Measurements from ENCODE around the gene MICAL2.

Gene MICAL2

GRCh38 chr11:12171921-12172320 is 61.5 kb downstream of the MICAL2 start:
- no peak for DNase-seq (ENCODE audit: low read depth)

GRCh38 chr11:12172493-12173013 is 62.2 kb downstream of the MICAL2 start:
- DNase-seq (ENCODE audit: low read depth) = no peak

- no peak for DNase-seq (ENCODE audit: low read depth)
Observed at GRCh38 chr11:12173111-12173510, 62.7 kb downstream of the MICAL2 start.

- no peak for DNase-seq (ENCODE audit: low read depth)
Observed at GRCh38 chr11:12174128-12174476, 63.7 kb downstream of the MICAL2 start.

GRCh38 chr11:12174477-12175143 is 64.2 kb downstream of the MICAL2 start:
- no peak for DNase-seq (ENCODE audit: low read depth)

GRCh38 chr11:12175694-12176241 is 65.4 kb downstream of the MICAL2 start:
- DNase-seq (ENCODE audit: low read depth) = no peak

- DNase-seq (ENCODE audit: low read depth) = no peak
Observed at GRCh38 chr11:12176410-12176809, 66.0 kb downstream of the MICAL2 start.

- no peak for DNase-seq (ENCODE audit: low read depth)
Observed at GRCh38 chr11:12177739-12178338, 67.4 kb downstream of the MICAL2 start.

GRCh38 chr11:12179019-12179418 is 68.6 kb downstream of the MICAL2 start:
- no peak for DNase-seq (ENCODE audit: low read depth)

- DNase-seq (ENCODE audit: low read depth) = no peak
Observed at GRCh38 chr11:12179531-12179930, 69.1 kb downstream of the MICAL2 start.

GRCh38 chr11:12180257-12181205 is 70.1 kb downstream of the MICAL2 start:
- no peak for DNase-seq (ENCODE audit: low read depth)

GRCh38 chr11:12182302-12182675 is 71.9 kb downstream of the MICAL2 start:
- DNase-seq (ENCODE audit: low read depth) = no peak

- no peak for DNase-seq (ENCODE audit: low read depth)
Observed at GRCh38 chr11:12182676-12183541, 72.5 kb downstream of the MICAL2 start.

GRCh38 chr11:12183827-12184620 is 73.6 kb downstream of the MICAL2 start:
- no peak for DNase-seq (ENCODE audit: low read depth)

GRCh38 chr11:12184699-12185098 is 74.3 kb downstream of the MICAL2 start:
- DNase-seq (ENCODE audit: low read depth) = no peak

- DNase-seq (ENCODE audit: low read depth) = no peak
Observed at GRCh38 chr11:12185106-12185690, 74.8 kb downstream of the MICAL2 start.

- DNase-seq (ENCODE audit: low read depth) = no peak
Observed at GRCh38 chr11:12185914-12186313, 75.5 kb downstream of the MICAL2 start.

GRCh38 chr11:12186701-12187100 is 76.3 kb downstream of the MICAL2 start:
- no peak for DNase-seq (ENCODE audit: low read depth)

GRCh38 chr11:12187399-12187798 is 77.0 kb downstream of the MICAL2 start:
- no peak for DNase-seq (ENCODE audit: low read depth)

Measured in activated T-helper 1 cell treated with Interleukin-2 at 50 U/mL for 16 hours (primary cell).